GM23338 (cell line): Measurements from ENCODE around the gene FAM53A. TPM values are rescaled to one million over a fixed set of nuclear protein-coding genes. Genes with fewer than 3 reads are reported as not detected.

Experiments used
- ATAC-seq: fragments of 200-7000 bp; cut with Tn5 transposase; 3 replicates; pipeline ENCODE4 v1.9.1; 2020
- DNase-seq: peaks from one replicate; pipeline ENCODE4 v3.0.0-alpha.2; 2015; ENCODE audit warnings: low spot score
- H2AFZ ChIP-seq: fragments of 200-600 bp; sonication (generic); 2 replicates; pipeline ENCODE4 v1.8.0; 2016; ENCODE audit warnings: antibody characterized with exemption, mild to moderate bottlenecking, moderate library complexity
- H3F3A ChIP-seq: fragments of 200-600 bp; sonication (generic); replicated peaks from 2 replicates; pipeline ENCODE4 v1.8.0; 2017; ENCODE audit warnings: antibody characterized with exemption, mixed run types, low read depth
- H3K27ac ChIP-seq: fragments of 200-600 bp; sonication (generic); 2 replicates; pipeline ENCODE4 v1.6.1; 2016; ENCODE audit warnings: low read depth
- H3K27me3 ChIP-seq: fragments of 200-600 bp; sonication (generic); 2 replicates; pipeline ENCODE4 v1.8.0; 2016; ENCODE audit warnings: mild to moderate bottlenecking, mixed run types, moderate library complexity; ENCODE audit not compliant: insufficient read depth
- H3K36me3 ChIP-seq: fragments of 200-600 bp; sonication (generic); 2 replicates; pipeline ENCODE4 v1.8.0; 2016; ENCODE audit warnings: mild to moderate bottlenecking; ENCODE audit not compliant: insufficient read depth
- H3K4me1 ChIP-seq: fragments of 200-600 bp; sonication (generic); 2 replicates; pipeline ENCODE4 v1.8.0; 2016; ENCODE audit warnings: mild to moderate bottlenecking, moderate library complexity; ENCODE audit not compliant: insufficient read depth
- H3K4me2 ChIP-seq: fragments of 200-600 bp; sonication (generic); 2 replicates; pipeline ENCODE4 v1.7.1; 2017; ENCODE audit warnings: mixed run types
- H3K4me3 ChIP-seq: fragments of 200-600 bp; sonication (generic); 2 replicates; pipeline ENCODE4 v1.6.1; 2016; ENCODE audit warnings: mixed run types
- H3K79me2 ChIP-seq: fragments of 200-600 bp; sonication (generic); replicated peaks from 2 replicates; pipeline ENCODE4 v1.8.0; 2017; ENCODE audit warnings: mild to moderate bottlenecking; ENCODE audit not compliant: insufficient read depth
- H3K9me2 ChIP-seq: fragments of 200-600 bp; sonication (generic); 2 replicates; pipeline ENCODE4 v1.8.0; 2017; ENCODE audit not compliant: insufficient read depth
- H4K20me1 ChIP-seq: fragments of 200-600 bp; sonication (generic); replicated peaks from 2 replicates; pipeline ENCODE4 v1.8.0; 2017; ENCODE audit warnings: mild to moderate bottlenecking; ENCODE audit not compliant: insufficient read depth
- H3K27ac Mint-ChIP-seq: 2 replicates; pipeline ENCODE4 v1.8.0; 2020; ENCODE audit warnings: inconsistent platforms, mild to moderate bottlenecking, moderate library complexity, mixed read lengths
- H3K27me3 Mint-ChIP-seq: 3 replicates; pipeline ENCODE4 v1.8.0; 2022; ENCODE audit warnings: low read depth, mild to moderate bottlenecking, moderate library complexity, mixed read lengths, inconsistent platforms; ENCODE audit not compliant: insufficient read depth, poor library complexity
- H3K36me3 Mint-ChIP-seq: 3 replicates; pipeline ENCODE4 v1.8.0; 2021; ENCODE audit warnings: low read depth, mild to moderate bottlenecking, inconsistent platforms, moderate library complexity, mixed read lengths
- H3K4me1 Mint-ChIP-seq: 3 replicates; pipeline ENCODE4 v1.8.0; 2020; ENCODE audit warnings: mild to moderate bottlenecking, inconsistent platforms, mixed read lengths
- H3K4me3 Mint-ChIP-seq: 3 replicates; pipeline ENCODE4 v1.8.0; 2021; ENCODE audit warnings: moderate library complexity, mild to moderate bottlenecking, inconsistent platforms, mixed read lengths
- H3K9me3 Mint-ChIP-seq: 3 replicates; pipeline ENCODE4 v1.8.0; 2020; ENCODE audit warnings: moderate library complexity, mild to moderate bottlenecking, inconsistent platforms, mixed read lengths
- CREB1 ChIP-seq: fragments of 250-450 bp; sonication (Bioruptor Pico); IDR thresholded peaks from 2 replicates; pipeline ENCODE4 v1.5.0; 2020; ENCODE audit warnings: low read depth, mild to moderate bottlenecking, moderate library complexity
- EZH2 ChIP-seq: fragments of 200-600 bp; sonication (generic); IDR thresholded peaks from one replicate; pipeline ENCODE4 v1.8.0; 2017; ENCODE audit warnings: antibody characterized with exemption, mild to moderate bottlenecking, low read depth; ENCODE audit not compliant: unreplicated experiment
- EZH2phosphoT487 ChIP-seq: fragments of 200-600 bp; sonication (generic); IDR thresholded peaks from one replicate; pipeline ENCODE4 v1.8.1; 2018; ENCODE audit warnings: antibody characterized with exemption; ENCODE audit not compliant: unreplicated experiment
- JUNB ChIP-seq: IDR thresholded peaks from one replicate; pipeline ENCODE4 v1.6.1; 2016; ENCODE audit warnings: antibody characterized with exemption; ENCODE audit not compliant: unreplicated experiment
- NANOG ChIP-seq: IDR thresholded peaks from 2 replicates; pipeline ENCODE4 v1.6.1; 2016; ENCODE audit warnings: antibody characterized with exemption, borderline replicate concordance
- POLR2AphosphoS5 ChIP-seq: IDR thresholded peaks from 2 replicates; pipeline ENCODE4 v1.6.1; 2016; ENCODE audit warnings: antibody characterized with exemption, low read depth
- STAT1 ChIP-seq: IDR thresholded peaks from one replicate; pipeline ENCODE4 v1.6.1; 2016; ENCODE audit warnings: antibody characterized with exemption; ENCODE audit not compliant: unreplicated experiment
- ZNF331 ChIP-seq: fragments of 250-450 bp; sonication (Bioruptor Pico); IDR thresholded peaks from 2 replicates; pipeline ENCODE4 v1.5.0; 2020; ENCODE audit warnings: low read depth, mild to moderate bottlenecking, moderate library complexity
- polyA plus RNA-seq: library from polyadenylated mRNA; unstranded; fragments of >200 nt; fragmentation: Nextera tagmentation; extraction: Ambion mirVana; gene quantifications from 2 replicates; pipeline ENCODE4 v1.2.1, GENCODE V29; 2016
- total RNA-seq: library from RNA; depleted of rRNA; stranded (reverse); fragments of >200 nt; shearing (Covaris generic); gene quantifications from 2 replicates; pipeline ENCODE4 v1.2.3, GENCODE V29; 2014
- TF ChIP-seq, protein P1 (sequence below): fragments of 250-450 bp; sonication (Bioruptor Pico); IDR thresholded peaks from 2 replicates; pipeline ENCODE4 v1.5.0; 2020; ENCODE audit warnings: mild to moderate bottlenecking, moderate library complexity
- TF ChIP-seq, protein P2 (sequence below), 2 experiments: fragments of 200-600 bp in 1 of 2; sonication (generic) in 1 of 2; conservative IDR thresholded peaks; 2 replicates each; pipeline versions ENCODE4 v1.5.1 to v1.6.1; 2016 to 2017; ENCODE audit warnings: antibody characterized with exemption in 2 of 2, low read depth in 2 of 2, mild to moderate bottlenecking in 2 of 2, moderate library complexity in 1 of 2

Gene FAM53A
- total and polyA plus RNA-seq, 2 experiments from 2014 or later, result 1.1 to 3.1 TPM

DNA sequence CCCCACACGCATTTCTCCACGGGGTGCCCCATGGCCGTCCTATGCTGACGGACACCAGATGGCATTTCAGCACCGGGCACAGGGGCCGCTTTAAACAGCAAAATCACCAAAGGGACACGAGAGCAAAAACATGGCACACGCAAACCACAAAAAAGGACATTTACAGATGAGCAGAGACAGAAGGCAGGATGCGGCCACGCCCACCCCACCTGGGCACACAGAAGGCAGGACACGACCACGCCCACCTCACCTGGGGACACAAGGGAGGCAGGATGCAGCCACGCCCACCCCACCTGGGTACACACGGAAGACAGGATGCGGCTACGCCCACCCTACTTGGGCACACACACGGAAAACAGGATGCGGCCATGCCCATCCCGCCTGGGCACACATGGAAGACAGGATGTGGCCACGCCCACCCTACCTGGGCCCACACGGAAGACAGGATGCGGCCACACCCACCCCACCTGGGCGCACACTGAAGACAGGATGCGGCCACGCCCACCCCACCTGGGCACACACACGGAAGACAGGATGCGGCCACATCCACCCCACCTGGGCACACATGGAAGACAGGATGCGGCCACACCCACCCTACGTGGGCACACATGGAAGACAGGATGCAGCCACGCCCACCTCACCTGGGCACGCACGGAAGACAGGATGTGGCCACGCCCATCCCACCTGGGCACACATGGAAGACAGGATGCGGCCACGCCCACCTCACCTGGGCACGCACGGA lies 69.1 kb downstream of the FAM53A start:
- TF ChIP-seq EZH2phosphoT487 (no peak), EZH2 (no peak)
- Histone ChIP-seq H3K79me2 (no peaks in the 10 kb centered on the region), H3K4me1 (no peaks in the 10 kb centered on the region), H2AFZ (no peak overlapping the region), H3K27ac (no peak overlapping the region), H3K36me3 (no peaks in the 10 kb centered on the region), H3K9me2 (no peaks in the 10 kb centered on the region), H3F3A (no peaks in the 10 kb centered on the region), H3K27me3 (no peaks in the 10 kb centered on the region), H4K20me1 (no peaks in the 10 kb centered on the region), H3K4me2 (no peak overlapping the region), H3K4me3 (no peak overlapping the region)
- Mint-ChIP-seq H3K27ac (no peak overlapping the region), H3K27me3 (peaks cover 9% of the 10 kb centered on the region), H3K4me1 (no peaks in the 10 kb centered on the region; the same call in 2 of the 3 replicates), H3K36me3 (no peaks in the 10 kb centered on the region; the same call in 2 of the 3 replicates), H3K9me3 (no peaks in the 10 kb centered on the region), H3K4me3 (no peak overlapping the region; the same call in 2 of the 3 replicates)
- no peak for ATAC-seq
- DNase-seq, result no peak

DNA sequence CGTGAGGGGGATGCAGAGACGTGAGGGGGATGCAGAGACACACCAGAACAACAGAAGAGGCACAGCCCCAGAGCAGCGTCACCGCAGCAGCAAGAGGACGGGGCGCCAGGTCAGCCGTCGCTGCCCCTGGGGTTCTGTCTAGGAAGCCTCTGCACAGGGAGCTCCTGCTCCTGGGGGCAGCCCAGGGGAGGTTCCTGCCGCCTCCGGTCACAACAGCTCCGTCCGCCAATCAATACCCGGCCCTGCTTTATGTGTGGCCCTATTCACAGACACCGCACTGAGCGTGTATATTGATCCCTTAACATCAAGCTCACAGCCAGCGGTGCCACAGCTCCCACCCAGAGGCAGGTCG lies 69.6 kb downstream of the FAM53A start:
- H3F3A ChIP-seq, result no peaks in the 10 kb centered on the region
- Mint-ChIP-seq H3K4me1 (no peaks in the 10 kb centered on the region; the same call in 2 of the 3 replicates), H3K9me3 (no peaks in the 10 kb centered on the region), H3K27me3 (peaks cover 9% of the 10 kb centered on the region), H3K27ac (no peak overlapping the region), H3K4me3 (no peak overlapping the region; the same call in 2 of the 3 replicates), H3K36me3 (no peaks in the 10 kb centered on the region; the same call in 2 of the 3 replicates)
- DNase-seq (no peak), ATAC-seq (no peak)
- H3K4me3 ChIP-seq, result no peak overlapping the region
- no peak overlapping the region for H2AFZ ChIP-seq
- no peak overlapping the region for H3K4me2 ChIP-seq
- H3K27ac ChIP-seq, result no peak overlapping the region
- no peaks in the 10 kb centered on the region for H3K36me3 ChIP-seq
- no peaks in the 10 kb centered on the region for H3K27me3 ChIP-seq
- H3K4me1 ChIP-seq, result no peaks in the 10 kb centered on the region
- no peaks in the 10 kb centered on the region for H4K20me1 ChIP-seq
- H3K79me2 ChIP-seq, result no peaks in the 10 kb centered on the region
- no peaks in the 10 kb centered on the region for H3K9me2 ChIP-seq
- TF ChIP-seq, protein P1, sequence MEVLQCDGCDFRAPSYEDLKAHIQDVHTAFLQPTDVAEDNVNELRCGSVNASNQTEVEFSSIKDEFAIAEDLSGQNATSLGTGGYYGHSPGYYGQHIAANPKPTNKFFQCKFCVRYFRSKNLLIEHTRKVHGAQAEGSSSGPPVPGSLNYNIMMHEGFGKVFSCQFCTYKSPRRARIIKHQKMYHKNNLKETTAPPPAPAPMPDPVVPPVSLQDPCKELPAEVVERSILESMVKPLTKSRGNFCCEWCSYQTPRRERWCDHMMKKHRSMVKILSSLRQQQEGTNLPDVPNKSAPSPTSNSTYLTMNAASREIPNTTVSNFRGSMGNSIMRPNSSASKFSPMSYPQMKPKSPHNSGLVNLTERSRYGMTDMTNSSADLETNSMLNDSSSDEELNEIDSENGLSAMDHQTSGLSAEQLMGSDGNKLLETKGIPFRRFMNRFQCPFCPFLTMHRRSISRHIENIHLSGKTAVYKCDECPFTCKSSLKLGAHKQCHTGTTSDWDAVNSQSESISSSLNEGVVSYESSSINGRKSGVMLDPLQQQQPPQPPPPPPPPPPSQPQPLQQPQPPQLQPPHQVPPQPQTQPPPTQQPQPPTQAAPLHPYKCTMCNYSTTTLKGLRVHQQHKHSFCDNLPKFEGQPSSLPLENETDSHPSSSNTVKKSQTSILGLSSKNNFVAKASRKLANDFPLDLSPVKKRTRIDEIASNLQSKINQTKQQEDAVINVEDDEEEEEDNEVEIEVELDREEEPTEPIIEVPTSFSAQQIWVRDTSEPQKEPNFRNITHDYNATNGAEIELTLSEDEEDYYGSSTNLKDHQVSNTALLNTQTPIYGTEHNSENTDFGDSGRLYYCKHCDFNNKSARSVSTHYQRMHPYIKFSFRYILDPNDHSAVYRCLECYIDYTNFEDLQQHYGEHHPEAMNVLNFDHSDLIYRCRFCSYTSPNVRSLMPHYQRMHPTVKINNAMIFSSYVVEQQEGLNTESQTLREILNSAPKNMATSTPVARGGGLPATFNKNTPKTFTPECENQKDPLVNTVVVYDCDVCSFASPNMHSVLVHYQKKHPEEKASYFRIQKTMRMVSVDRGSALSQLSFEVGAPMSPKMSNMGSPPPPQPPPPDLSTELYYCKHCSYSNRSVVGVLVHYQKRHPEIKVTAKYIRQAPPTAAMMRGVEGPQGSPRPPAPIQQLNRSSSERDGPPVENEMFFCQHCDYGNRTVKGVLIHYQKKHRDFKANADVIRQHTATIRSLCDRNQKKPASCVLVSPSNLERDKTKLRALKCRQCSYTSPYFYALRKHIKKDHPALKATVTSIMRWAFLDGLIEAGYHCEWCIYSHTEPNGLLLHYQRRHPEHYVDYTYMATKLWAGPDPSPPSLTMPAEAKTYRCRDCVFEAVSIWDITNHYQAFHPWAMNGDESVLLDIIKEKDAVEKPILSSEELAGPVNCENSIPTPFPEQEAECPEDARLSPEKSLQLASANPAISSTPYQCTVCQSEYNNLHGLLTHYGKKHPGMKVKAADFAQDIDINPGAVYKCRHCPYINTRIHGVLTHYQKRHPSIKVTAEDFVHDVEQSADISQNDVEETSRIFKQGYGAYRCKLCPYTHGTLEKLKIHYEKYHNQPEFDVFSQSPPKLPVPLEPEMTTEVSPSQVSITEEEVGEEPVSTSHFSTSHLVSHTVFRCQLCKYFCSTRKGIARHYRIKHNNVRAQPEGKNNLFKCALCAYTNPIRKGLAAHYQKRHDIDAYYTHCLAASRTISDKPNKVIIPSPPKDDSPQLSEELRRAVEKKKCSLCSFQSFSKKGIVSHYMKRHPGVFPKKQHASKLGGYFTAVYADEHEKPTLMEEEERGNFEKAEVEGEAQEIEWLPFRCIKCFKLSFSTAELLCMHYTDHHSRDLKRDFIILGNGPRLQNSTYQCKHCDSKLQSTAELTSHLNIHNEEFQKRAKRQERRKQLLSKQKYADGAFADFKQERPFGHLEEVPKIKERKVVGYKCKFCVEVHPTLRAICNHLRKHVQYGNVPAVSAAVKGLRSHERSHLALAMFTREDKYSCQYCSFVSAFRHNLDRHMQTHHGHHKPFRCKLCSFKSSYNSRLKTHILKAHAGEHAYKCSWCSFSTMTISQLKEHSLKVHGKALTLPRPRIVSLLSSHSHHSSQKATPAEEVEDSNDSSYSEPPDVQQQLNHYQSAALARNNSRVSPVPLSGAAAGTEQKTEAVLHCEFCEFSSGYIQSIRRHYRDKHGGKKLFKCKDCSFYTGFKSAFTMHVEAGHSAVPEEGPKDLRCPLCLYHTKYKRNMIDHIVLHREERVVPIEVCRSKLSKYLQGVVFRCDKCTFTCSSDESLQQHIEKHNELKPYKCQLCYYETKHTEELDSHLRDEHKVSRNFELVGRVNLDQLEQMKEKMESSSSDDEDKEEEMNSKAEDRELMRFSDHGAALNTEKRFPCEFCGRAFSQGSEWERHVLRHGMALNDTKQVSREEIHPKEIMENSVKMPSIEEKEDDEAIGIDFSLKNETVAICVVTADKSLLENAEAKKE (CRISPR knock-in tag), result no peak
- no peak for TF ChIP-seq CREB1 (CRISPR knock-in tag)
- no peak for TF ChIP-seq POLR2AphosphoS5
- TF ChIP-seq EZH2, result no peak
- TF ChIP-seq NANOG, result no peak
- no peak for TF ChIP-seq JUNB
- no peak for TF ChIP-seq EZH2phosphoT487
- TF ChIP-seq, protein P2, sequence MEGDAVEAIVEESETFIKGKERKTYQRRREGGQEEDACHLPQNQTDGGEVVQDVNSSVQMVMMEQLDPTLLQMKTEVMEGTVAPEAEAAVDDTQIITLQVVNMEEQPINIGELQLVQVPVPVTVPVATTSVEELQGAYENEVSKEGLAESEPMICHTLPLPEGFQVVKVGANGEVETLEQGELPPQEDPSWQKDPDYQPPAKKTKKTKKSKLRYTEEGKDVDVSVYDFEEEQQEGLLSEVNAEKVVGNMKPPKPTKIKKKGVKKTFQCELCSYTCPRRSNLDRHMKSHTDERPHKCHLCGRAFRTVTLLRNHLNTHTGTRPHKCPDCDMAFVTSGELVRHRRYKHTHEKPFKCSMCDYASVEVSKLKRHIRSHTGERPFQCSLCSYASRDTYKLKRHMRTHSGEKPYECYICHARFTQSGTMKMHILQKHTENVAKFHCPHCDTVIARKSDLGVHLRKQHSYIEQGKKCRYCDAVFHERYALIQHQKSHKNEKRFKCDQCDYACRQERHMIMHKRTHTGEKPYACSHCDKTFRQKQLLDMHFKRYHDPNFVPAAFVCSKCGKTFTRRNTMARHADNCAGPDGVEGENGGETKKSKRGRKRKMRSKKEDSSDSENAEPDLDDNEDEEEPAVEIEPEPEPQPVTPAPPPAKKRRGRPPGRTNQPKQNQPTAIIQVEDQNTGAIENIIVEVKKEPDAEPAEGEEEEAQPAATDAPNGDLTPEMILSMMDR (conservative IDR thresholded peaks at IDR 0.05; ENCODE audit: low read depth in 2 of 2), result no peak
- no peak for TF ChIP-seq STAT1
- no peak for TF ChIP-seq ZNF331
